Left lung (tissue), 10 donors: Measurements from ENCODE around the gene ALK. TPM values are rescaled to one million over a fixed set of nuclear protein-coding genes. Genes with fewer than 3 reads are reported as not detected.

Experiments
- ATAC-seq: fragments of 200-7000 bp; cut with Tn5 transposase; one replicate; pipeline ENCODE4 v1.9.1; 2020; ENCODE audit warnings: moderate library complexity
- DNase-seq, 4 donors: peaks; one replicate each; pipeline ENCODE4 v3.0.0-alpha.2; 2013 to 2020
- H3K27ac ChIP-seq, 2 donors: fragments of 200-600 bp; sonication (generic) in 1 of 2; one replicate each; pipeline versions ENCODE4 v1.5.0 to v1.8.0; 2020 to 2021
- H3K27me3 ChIP-seq, 2 donors: fragments of 200-600 bp; sonication (generic) in 1 of 2; one replicate each; pipeline versions ENCODE4 v1.5.0 to v1.8.0; 2020 to 2021
- H3K36me3 ChIP-seq, 2 donors: fragments of 200-600 bp; sonication (generic) in 1 of 2; one replicate each; pipeline versions ENCODE4 v1.5.0 to v1.8.0; 2020 to 2021
- H3K4me1 ChIP-seq, 2 donors: fragments of 200-600 bp; one replicate each; pipeline ENCODE4 v1.8.0; 2021
- H3K4me3 ChIP-seq, 2 donors: fragments of 200-600 bp; sonication (generic) in 1 of 2; one replicate each; pipeline versions ENCODE4 v1.5.0 to v1.8.0; 2020 to 2021; ENCODE audit warnings: mild to moderate bottlenecking in 1 of 2
- H3K9me3 ChIP-seq, 2 donors: fragments of 200-600 bp; sonication (generic) in 1 of 2; one replicate each; pipeline versions ENCODE4 v1.5.0 to v1.8.0; 2020 to 2021
- intact Hi-C, 2 donors: fragments of 100-400 bp; cut with DNase I; formaldehyde crosslinking; loops; one replicate each; pipeline versions ENCODE4 v1.11.2 to v1.14.2; 2022
- polyA plus RNA-seq, 6 donors: library from polyadenylated mRNA; unstranded; fragments of 120-200 nt; gene quantifications; one replicate each; pipeline ENCODE4 v1.2.1, GENCODE V29; 2013; ENCODE audit not compliant: insufficient read length in 6 of 6
- total RNA-seq, 2 donors: library from RNA; stranded (reverse); fragmentation: NEBNext Ultra II Directional; extraction: Animal tissue kit (Norgen Biotek cat#: 25700); gene quantifications; one replicate each; pipeline ENCODE4 v1.2.1, GENCODE V29; 2021
- TF ChIP-seq, protein P1 (sequence below), 2 donors: fragments of 200-600 bp; sonication (generic) in 1 of 2; IDR thresholded peaks; one replicate each; pipeline versions ENCODE4 v1.5.0 to v1.8.0; 2021; ENCODE audit warnings: antibody characterized with exemption in 2 of 2
- donor health status: DM: no; HTN: yes; CAD: no.
- donor health status: DM: no; HTN: no; CAD: no.

Gene ALK
- total and polyA plus RNA-seq, 8 donors, result 0.06 to 0.70 (median 0.12) TPM; not detected in 2

DNA sequence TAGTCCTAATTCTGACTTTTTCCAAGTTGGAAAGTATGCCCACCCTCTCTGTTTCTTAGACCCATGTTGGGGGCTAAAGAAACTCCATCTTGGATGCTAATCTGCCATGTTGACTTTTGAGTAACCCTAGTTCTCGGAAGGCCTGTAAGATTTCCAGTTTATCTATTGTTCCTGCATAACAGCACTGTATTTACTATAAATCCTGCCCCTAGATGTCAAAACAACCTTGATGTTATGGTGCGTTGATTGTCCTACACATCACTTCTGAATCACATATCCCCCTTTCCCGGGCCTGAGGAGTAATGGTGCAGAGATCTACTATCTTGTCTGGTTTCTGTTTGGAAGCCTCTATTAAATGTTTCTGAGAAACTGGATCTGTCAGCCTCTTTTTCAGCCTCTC, 116.7 kb downstream of the ALK start:
- no peaks in the 10 kb centered on the region for H3K4me1 ChIP-seq
- no peaks in the 10 kb centered on the region for H3K36me3 ChIP-seq
- no peak overlapping the region for H3K4me3 ChIP-seq
- DNase-seq, result no peak
- no peaks in the 10 kb centered on the region for H3K27me3 ChIP-seq
- no peaks in the 10 kb centered on the region for H3K9me3 ChIP-seq
- TF ChIP-seq, protein P1, sequence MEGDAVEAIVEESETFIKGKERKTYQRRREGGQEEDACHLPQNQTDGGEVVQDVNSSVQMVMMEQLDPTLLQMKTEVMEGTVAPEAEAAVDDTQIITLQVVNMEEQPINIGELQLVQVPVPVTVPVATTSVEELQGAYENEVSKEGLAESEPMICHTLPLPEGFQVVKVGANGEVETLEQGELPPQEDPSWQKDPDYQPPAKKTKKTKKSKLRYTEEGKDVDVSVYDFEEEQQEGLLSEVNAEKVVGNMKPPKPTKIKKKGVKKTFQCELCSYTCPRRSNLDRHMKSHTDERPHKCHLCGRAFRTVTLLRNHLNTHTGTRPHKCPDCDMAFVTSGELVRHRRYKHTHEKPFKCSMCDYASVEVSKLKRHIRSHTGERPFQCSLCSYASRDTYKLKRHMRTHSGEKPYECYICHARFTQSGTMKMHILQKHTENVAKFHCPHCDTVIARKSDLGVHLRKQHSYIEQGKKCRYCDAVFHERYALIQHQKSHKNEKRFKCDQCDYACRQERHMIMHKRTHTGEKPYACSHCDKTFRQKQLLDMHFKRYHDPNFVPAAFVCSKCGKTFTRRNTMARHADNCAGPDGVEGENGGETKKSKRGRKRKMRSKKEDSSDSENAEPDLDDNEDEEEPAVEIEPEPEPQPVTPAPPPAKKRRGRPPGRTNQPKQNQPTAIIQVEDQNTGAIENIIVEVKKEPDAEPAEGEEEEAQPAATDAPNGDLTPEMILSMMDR (IDR thresholded peaks at IDR 0.05), result no peak
- no peak overlapping the region for H3K27ac ChIP-seq
- ATAC-seq, result no peak
- intact Hi-C loops, result no loop called here

DNA sequence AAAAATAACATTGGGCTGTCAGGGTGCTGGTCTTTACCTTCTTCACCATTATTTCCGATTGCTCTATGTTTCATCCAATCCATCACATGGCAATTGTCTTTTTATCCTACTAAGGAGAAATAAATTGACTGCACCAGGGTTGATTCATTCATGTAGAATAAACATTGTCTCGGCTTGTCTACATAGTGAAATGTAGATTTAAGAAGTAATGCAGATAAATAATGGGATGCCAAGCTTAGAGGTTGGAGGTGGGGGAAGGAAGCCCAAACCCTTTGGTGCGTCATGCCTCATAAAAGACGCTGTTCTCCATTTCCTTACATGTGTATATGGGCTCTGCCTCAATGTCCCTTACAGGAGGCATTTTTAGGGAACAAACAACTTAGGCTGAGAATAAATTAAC, 117.8 kb downstream of the ALK start:
- no peaks in the 10 kb centered on the region for H3K27me3 ChIP-seq
- TF ChIP-seq, protein P1 (IDR thresholded peaks at IDR 0.05), result no peak
- no peaks in the 10 kb centered on the region for H3K9me3 ChIP-seq
- H3K36me3 ChIP-seq, result no peaks in the 10 kb centered on the region
- no peak overlapping the region for H3K4me3 ChIP-seq
- H3K27ac ChIP-seq, result no peak overlapping the region
- no peak for DNase-seq
- intact Hi-C loops, result no loop called here
- H3K4me1 ChIP-seq, result no peaks in the 10 kb centered on the region
- ATAC-seq, result no peak

DNA sequence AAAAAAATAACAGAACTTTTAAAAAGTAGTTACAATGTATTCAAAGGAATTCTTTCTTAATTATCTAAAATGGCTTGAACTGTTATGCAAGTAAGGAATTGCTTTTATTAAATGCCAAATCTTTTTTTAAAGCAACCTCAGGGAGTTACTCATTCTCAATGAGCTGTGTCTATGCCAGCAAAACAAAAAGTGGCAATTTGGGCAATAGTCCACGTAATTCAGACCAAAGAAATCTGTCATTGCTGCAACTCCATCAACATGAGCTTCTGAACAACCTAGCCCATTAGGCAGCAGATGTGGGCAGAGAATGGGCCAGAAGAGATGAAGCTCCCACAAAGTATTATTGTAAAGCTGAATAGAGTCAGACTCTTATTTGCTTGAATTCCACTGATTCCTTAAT, 118.4 kb downstream of the ALK start:
- TF ChIP-seq, protein P1 (IDR thresholded peaks at IDR 0.05), result no peak
- no peak for ATAC-seq
- intact Hi-C loops, result no loop called here

DNA sequence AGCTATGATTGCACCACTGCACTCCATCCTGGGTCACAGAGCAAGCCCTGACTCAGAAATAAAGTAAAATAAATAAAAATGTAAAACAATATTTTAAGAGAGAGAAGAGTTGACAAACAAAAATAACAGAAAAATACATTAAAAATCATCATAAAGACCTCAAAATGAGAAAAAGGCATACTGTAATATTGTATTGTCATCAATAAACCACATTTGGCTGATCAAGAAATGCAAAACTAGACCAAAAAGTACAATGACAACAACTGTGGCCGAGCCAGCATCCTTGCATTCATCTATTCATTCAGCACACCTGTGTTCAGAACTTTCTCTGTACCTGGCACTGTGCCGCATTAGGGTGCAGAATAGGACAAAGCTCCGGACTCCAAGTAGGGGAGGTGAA, 121.8 kb downstream of the ALK start:
- intact Hi-C loops, result no loop called here
- TF ChIP-seq, protein P1 (IDR thresholded peaks at IDR 0.05), result no peak
- Histone ChIP-seq H3K36me3 (no peaks in the 10 kb centered on the region), H3K4me1 (no peaks in the 10 kb centered on the region), H3K4me3 (no peak overlapping the region), H3K9me3 (no peaks in the 10 kb centered on the region), H3K27ac (no peak overlapping the region), H3K27me3 (no peaks in the 10 kb centered on the region)
- no peak for DNase-seq
- ATAC-seq, result no peak

More for the DNA sequence above, 118.4 kb downstream of the ALK start:
- peak in 1 of 4 donors; percentile 14 for DNase-seq
- Histone ChIP-seq H3K4me3 (no peak overlapping the region), H3K9me3 (no peaks in the 10 kb centered on the region), H3K36me3 (no peaks in the 10 kb centered on the region), H3K27ac (no peak overlapping the region), H3K27me3 (no peaks in the 10 kb centered on the region), H3K4me1 (no peaks in the 10 kb centered on the region)

DNA sequence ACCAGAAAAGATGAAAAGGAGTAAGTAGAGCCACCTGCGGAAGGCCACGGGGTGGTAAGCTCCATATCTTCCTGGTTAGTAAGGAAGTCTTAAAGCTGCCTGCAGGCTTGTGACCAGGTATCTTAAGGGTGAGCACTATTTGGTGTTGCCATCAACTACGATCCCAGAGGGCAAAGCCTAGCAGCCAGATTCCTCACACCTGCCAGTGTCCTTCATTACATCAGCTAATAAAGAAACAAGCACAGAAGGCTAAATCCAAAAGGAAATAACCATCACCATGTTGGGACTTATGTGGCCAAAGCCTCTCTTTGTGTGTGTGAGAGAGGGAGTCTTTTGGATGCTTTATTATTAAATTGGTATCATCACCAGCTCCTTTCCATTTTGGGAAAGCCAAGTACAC, 123.5 kb downstream of the ALK start:
- Histone ChIP-seq H3K36me3 (no peaks in the 10 kb centered on the region), H3K27ac (no peak overlapping the region), H3K4me1 (no peaks in the 10 kb centered on the region), H3K27me3 (no peaks in the 10 kb centered on the region), H3K9me3 (no peaks in the 10 kb centered on the region), H3K4me3 (no peak overlapping the region)
- no peak for ATAC-seq
- TF ChIP-seq, protein P1 (IDR thresholded peaks at IDR 0.05), result no peak
- intact Hi-C loops, result no loop called here
- DNase-seq, result no peak
